Smooth muscle cell (in vitro differentiated cells): ENCODE data around the gene GPR146. TPM values are rescaled to one million over a fixed set of nuclear protein-coding genes. Genes with fewer than 3 reads are reported as not detected.

Experiments used
- DNase-seq: peaks from one replicate; lab custom pipeline; 2025; ENCODE audit not compliant: unreplicated experiment; lab: John Stamatoyannopoulos, UW
- H2AFZ ChIP-seq: fragments of 200-600 bp; sonication (generic); 2 replicates; pipeline ENCODE4 v1.6.0; 2016; ENCODE audit warnings: antibody characterized with exemption, low read depth, mild to moderate bottlenecking
- H3F3A ChIP-seq: fragments of 200-600 bp; sonication (generic); 2 replicates; pipeline ENCODE4 v1.6.0; 2017; ENCODE audit warnings: antibody characterized with exemption, low read depth
- H3K27ac ChIP-seq: fragments of 200-600 bp; sonication (generic); 2 replicates; pipeline ENCODE4 v1.5.1; 2016; ENCODE audit warnings: low read depth, mild to moderate bottlenecking
- H3K27me3 ChIP-seq: fragments of 200-600 bp; sonication (generic); 2 replicates; pipeline ENCODE4 v1.6.1; 2016; ENCODE audit warnings: low read depth, mild to moderate bottlenecking
- H3K36me3 ChIP-seq: fragments of 200-600 bp; sonication (generic); 2 replicates; pipeline ENCODE4 v1.5.1; 2016; ENCODE audit warnings: low read depth
- H3K4me1 ChIP-seq: fragments of 200-600 bp; sonication (generic); 2 replicates; pipeline ENCODE4 v1.5.1; 2016; ENCODE audit warnings: low read depth
- H3K4me2 ChIP-seq: fragments of 200-600 bp; sonication (generic); 2 replicates; pipeline ENCODE4 v1.6.0; 2016; ENCODE audit warnings: mild to moderate bottlenecking
- H3K4me3 ChIP-seq: fragments of 200-600 bp; sonication (generic); 2 replicates; pipeline ENCODE4 v1.5.1; 2016; ENCODE audit warnings: mild to moderate bottlenecking
- H3K79me2 ChIP-seq: fragments of 200-600 bp; sonication (generic); 2 replicates; pipeline ENCODE4 v1.6.0; 2016; ENCODE audit warnings: low read depth, mild to moderate bottlenecking
- H3K9ac ChIP-seq: fragments of 200-600 bp; sonication (generic); 2 replicates; pipeline ENCODE4 v1.6.0; 2016; ENCODE audit warnings: low read depth
- H3K9me3 ChIP-seq: fragments of 200-600 bp; sonication (generic); replicated peaks from 2 replicates; pipeline ENCODE4 v1.5.1; 2016; ENCODE audit warnings: low read depth
- H4K20me1 ChIP-seq: fragments of 200-600 bp; sonication (generic); 2 replicates; pipeline ENCODE4 v1.6.0; 2016; ENCODE audit warnings: low read depth
- WGBS: methylation state at CpG from one replicate; pipeline ENCODE4 v1.1.7; 2016; ENCODE audit warnings: low lambda C conversion rate; 5-methylcytosine and 5-hydroxymethylcytosine counted together
- polyA plus RNA-seq: library from polyadenylated mRNA; unstranded; fragments of >200 nt; fragmentation: Nextera tagmentation; extraction: Ambion mirVana; gene quantifications from 2 replicates; pipeline ENCODE4 v1.2.1, GENCODE V29; 2016
- total RNA-seq: library from RNA; depleted of rRNA; stranded (reverse); fragments of >200 nt; gene quantifications from 2 replicates; pipeline ENCODE4 v1.2.3, GENCODE V29; 2014
- TF ChIP-seq, protein P1 (sequence below): fragments of 200-600 bp; sonication (generic); IDR thresholded peaks from 2 replicates; pipeline ENCODE4 v1.5.1; 2017; ENCODE audit warnings: borderline replicate concordance, mild to moderate bottlenecking, antibody characterized with exemption; ENCODE audit not compliant: insufficient read depth, poor library complexity, severe bottlenecking

Gene GPR146
- total and polyA plus RNA-seq, 2 experiments from 2014 or later: 1.8 to 2.2 TPM

DNA sequence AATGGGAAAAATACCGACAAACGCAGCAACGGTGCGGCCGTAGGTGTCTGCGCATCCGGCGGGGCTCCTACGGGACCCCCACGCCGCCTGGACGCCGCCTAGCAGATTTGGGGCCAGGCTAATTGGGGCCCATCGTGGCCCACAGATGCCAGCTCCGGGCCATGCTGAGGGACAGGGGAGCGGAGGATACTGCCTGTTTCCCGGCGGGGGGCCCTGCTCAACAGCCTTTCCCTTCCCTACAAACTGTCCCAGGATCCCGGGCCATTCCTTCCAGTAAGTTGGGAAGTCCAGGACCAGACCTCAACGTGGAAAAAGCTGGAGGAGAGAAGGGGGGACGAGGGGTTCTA, 21.9 kb downstream of the GPR146 start:
- H4K20me1 ChIP-seq: peaks cover 66% of the 10 kb centered on the region
- WGBS: 77% methylated on average over 20 of the region's 21 CpGs
- TF ChIP-seq, protein P1, sequence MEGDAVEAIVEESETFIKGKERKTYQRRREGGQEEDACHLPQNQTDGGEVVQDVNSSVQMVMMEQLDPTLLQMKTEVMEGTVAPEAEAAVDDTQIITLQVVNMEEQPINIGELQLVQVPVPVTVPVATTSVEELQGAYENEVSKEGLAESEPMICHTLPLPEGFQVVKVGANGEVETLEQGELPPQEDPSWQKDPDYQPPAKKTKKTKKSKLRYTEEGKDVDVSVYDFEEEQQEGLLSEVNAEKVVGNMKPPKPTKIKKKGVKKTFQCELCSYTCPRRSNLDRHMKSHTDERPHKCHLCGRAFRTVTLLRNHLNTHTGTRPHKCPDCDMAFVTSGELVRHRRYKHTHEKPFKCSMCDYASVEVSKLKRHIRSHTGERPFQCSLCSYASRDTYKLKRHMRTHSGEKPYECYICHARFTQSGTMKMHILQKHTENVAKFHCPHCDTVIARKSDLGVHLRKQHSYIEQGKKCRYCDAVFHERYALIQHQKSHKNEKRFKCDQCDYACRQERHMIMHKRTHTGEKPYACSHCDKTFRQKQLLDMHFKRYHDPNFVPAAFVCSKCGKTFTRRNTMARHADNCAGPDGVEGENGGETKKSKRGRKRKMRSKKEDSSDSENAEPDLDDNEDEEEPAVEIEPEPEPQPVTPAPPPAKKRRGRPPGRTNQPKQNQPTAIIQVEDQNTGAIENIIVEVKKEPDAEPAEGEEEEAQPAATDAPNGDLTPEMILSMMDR: no peak
- H3K36me3 ChIP-seq: no peaks in the 10 kb centered on the region
- no peaks in the 10 kb centered on the region for H3K9me3 ChIP-seq
- H3F3A ChIP-seq: no peaks in the 10 kb centered on the region
- no peak for DNase-seq
- H3K27ac ChIP-seq: no peak overlapping the region
- H3K79me2 ChIP-seq: no peaks in the 10 kb centered on the region
- H3K4me1 ChIP-seq: peaks cover 5% of the 10 kb centered on the region
- H3K27me3 ChIP-seq: no peaks in the 10 kb centered on the region
- no peak overlapping the region for H3K9ac ChIP-seq
- no peak overlapping the region for H2AFZ ChIP-seq
- no peak overlapping the region for H3K4me3 ChIP-seq
- H3K4me2 ChIP-seq: no peak overlapping the region

DNA sequence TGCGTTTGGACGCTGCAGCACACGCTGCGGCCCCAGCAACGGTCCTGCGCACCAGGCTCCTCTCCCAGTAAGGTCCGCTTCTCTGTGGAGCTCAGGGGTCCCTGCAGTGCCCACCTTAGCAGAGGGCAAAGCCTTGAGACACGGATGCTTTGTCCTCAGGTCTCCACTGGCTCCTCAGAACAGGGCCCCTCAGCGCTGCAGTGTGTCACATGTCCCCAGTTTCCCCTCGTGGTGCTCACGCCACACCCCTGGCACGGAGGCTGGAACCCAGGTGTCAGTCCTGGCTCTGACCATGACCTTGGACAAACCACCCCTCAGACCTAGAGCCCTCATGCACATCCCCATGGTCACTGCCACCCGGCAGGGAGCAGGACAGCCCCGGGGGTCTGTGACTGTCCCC, 23.7 kb downstream of the GPR146 start:
- WGBS: 95% methylated on average over 14 of the region's 14 CpGs
- Histone ChIP-seq H3K79me2 (no peaks in the 10 kb centered on the region), H3F3A (no peaks in the 10 kb centered on the region), H3K27ac (no peak overlapping the region), H3K4me1 (peaks cover 5% of the 10 kb centered on the region), H2AFZ (no peak overlapping the region), H3K9ac (no peak overlapping the region), H4K20me1 (peaks cover 65% of the 10 kb centered on the region), H3K4me3 (no peak overlapping the region), H3K4me2 (no peak overlapping the region), H3K9me3 (no peaks in the 10 kb centered on the region), H3K27me3 (no peaks in the 10 kb centered on the region), H3K36me3 (no peaks in the 10 kb centered on the region)
- DNase-seq: no peak
- TF ChIP-seq, protein P1: no peak

DNA sequence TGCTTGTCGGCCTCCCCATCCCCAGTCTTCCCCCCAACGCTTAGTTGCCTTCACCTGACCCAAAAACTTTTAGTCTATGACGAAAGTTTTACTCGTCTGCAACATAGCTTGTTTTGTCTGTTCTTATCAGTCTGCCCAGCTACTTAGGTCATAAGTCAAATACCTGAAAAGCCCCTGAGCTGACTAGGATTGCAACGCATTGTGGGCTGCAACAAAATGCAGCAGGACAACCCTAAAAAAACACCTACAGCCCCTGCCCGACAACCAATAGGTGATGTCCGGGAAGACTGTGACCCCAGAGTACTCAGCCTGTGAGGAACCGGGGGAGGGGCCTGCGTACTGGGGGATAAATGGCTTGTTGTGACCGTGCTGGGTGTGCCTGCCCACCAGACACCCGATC, 24.3 kb downstream of the GPR146 start:
- no peak overlapping the region for H3K27ac ChIP-seq
- no peak overlapping the region for H3K4me3 ChIP-seq
- no peak overlapping the region for H3K4me2 ChIP-seq
- peaks cover 63% of the 10 kb centered on the region for H4K20me1 ChIP-seq
- H3F3A ChIP-seq: no peaks in the 10 kb centered on the region
- TF ChIP-seq, protein P1: no peak
- no peaks in the 10 kb centered on the region for H3K9me3 ChIP-seq
- no peaks in the 10 kb centered on the region for H3K27me3 ChIP-seq
- H3K36me3 ChIP-seq: no peaks in the 10 kb centered on the region
- no peak for DNase-seq
- H3K9ac ChIP-seq: no peak overlapping the region
- H3K4me1 ChIP-seq: peaks cover 5% of the 10 kb centered on the region
- WGBS: 74% methylated on average over 11 of the region's 11 CpGs
- H3K79me2 ChIP-seq: no peaks in the 10 kb centered on the region
- no peak overlapping the region for H2AFZ ChIP-seq

DNA sequence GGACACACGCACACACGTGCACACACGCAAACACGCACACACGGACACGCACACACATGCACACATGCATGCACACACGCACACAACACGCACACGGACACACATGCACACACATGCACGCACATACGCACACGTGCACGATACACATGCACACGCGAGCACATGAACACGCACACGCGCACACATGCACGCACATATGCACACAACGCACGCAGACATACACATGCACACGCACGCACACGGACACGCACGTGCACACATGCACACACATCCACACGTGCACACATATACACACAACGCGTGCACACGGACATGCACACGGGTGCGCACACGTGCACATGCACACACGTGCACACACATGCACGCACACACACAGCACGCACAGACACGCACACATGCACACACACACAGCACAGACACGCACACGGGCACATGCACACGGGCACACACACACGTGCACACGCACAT, 26.2 kb downstream of the GPR146 start:
- H3K36me3 ChIP-seq: no peaks in the 10 kb centered on the region
- no peak for DNase-seq
- H3K4me1 ChIP-seq: peaks cover 1% of the 10 kb centered on the region
- no peak overlapping the region for H3K4me2 ChIP-seq
- no peak overlapping the region for H3K4me3 ChIP-seq
- no peaks in the 10 kb centered on the region for H3K79me2 ChIP-seq
- H3K9me3 ChIP-seq: no peaks in the 10 kb centered on the region
- no peaks in the 10 kb centered on the region for H3F3A ChIP-seq
- WGBS: 89% methylated on average over 41 of the region's 42 CpGs
- no peak overlapping the region for H2AFZ ChIP-seq
- peaks cover 43% of the 10 kb centered on the region for H4K20me1 ChIP-seq
- TF ChIP-seq, protein P1: no peak
- no peak overlapping the region for H3K27ac ChIP-seq
- no peaks in the 10 kb centered on the region for H3K27me3 ChIP-seq
- no peak overlapping the region for H3K9ac ChIP-seq
